GM12878 (cell line): ENCODE data around the gene IGHMBP2.

Source experiments
- ATF7 ChIP-seq: fragments of 450-650 bp; IDR thresholded peaks from 2 replicates; pipeline ENCODE4 v1.6.1; 2016; ENCODE audit warnings: low read depth, mild to moderate bottlenecking
- GABPA ChIP-seq: IDR thresholded peaks from 2 replicates; pipeline ENCODE4 v1.6.1; 2014; ENCODE audit warnings: antibody characterized with exemption, low read depth, mild to moderate bottlenecking, inconsistent platforms
- POLR2A ChIP-seq: IDR thresholded peaks from 2 replicates; pipeline ENCODE4 v1.6.1; 2011; ENCODE audit warnings: low read depth, mild to moderate bottlenecking, low read length
- POLR2AphosphoS5 ChIP-seq: IDR thresholded peaks from 2 replicates; pipeline ENCODE4 v1.6.1; 2011; ENCODE audit warnings: mild to moderate bottlenecking, low read length, inconsistent platforms
- RAD21 ChIP-seq: IDR thresholded peaks from 2 replicates; pipeline ENCODE4 v1.6.1; 2011; ENCODE audit warnings: mild to moderate bottlenecking, low read depth, low read length, moderate library complexity; ENCODE audit not compliant: insufficient read depth
- SMAD1 ChIP-seq: fragments of 450-650 bp; IDR thresholded peaks from 2 replicates; pipeline ENCODE4 v1.6.1; 2018; ENCODE audit warnings: mild to moderate bottlenecking, low read depth; ENCODE audit not compliant: partially characterized antibody
- SREBF2 ChIP-seq: IDR thresholded peaks from 2 replicates; pipeline ENCODE4 v1.6.1; 2012; ENCODE audit warnings: mild to moderate bottlenecking, low read length
- WRNIP1 ChIP-seq: IDR thresholded peaks from 2 replicates; pipeline ENCODE4 v1.6.1; 2011; ENCODE audit warnings: low read depth, low read length, improper control_type of control experiment, borderline replicate concordance
- ZNF274 ChIP-seq: IDR thresholded peaks from one replicate; pipeline ENCODE4 v1.8.0; 2011; ENCODE audit not compliant: insufficient read length, insufficient read depth
- TF ChIP-seq, protein P1 (sequence below): IDR thresholded peaks from 2 replicates; pipeline ENCODE4 v1.6.1; 2012; ENCODE audit warnings: mild to moderate bottlenecking, low read depth, low read length
- TF ChIP-seq, protein P2 (sequence below), 3 experiments: IDR thresholded peaks in 2 of 3; conservative IDR thresholded peaks in 1 of 3; 2 replicates each; pipeline ENCODE4 v1.5.1; 2011; ENCODE audit warnings: low read depth in 3 of 3, low read length in 3 of 3, mild to moderate bottlenecking in 3 of 3, control low read depth in 2 of 3, moderate library complexity in 2 of 3, inconsistent platforms in 1 of 3, mixed read lengths in 1 of 3; ENCODE audit not compliant: control insufficient read depth in 2 of 3, insufficient read depth in 1 of 3; ENCODE audit errors: extremely low read depth in 1 of 3
- TF ChIP-seq, protein P3 (sequence below): fragments of 450-650 bp; IDR thresholded peaks from 2 replicates; pipeline ENCODE4 v1.6.1; 2017; ENCODE audit warnings: mild to moderate bottlenecking

DNA sequence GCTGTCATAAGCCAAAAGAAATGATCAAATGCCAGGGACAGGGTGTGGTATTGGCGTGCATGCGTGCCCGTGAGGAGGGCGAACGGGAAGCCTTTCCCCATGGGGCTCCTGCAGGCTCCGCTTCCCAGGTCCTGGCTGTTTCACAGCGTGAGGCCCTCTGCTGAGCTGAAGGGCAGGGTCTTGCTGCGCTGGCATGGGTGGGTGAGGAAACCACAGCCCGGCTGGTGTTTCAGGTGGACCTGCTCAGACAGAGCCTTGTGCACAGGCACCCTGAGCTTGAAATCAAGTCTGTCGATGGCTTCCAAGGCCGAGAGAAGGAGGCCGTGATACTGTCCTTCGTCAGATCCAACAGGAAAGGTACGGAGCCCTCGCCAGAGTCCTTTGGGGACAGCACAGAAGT is 31.4 kb downstream of the IGHMBP2 start:
- no peak for TF ChIP-seq RAD21
- TF ChIP-seq, protein P1, sequence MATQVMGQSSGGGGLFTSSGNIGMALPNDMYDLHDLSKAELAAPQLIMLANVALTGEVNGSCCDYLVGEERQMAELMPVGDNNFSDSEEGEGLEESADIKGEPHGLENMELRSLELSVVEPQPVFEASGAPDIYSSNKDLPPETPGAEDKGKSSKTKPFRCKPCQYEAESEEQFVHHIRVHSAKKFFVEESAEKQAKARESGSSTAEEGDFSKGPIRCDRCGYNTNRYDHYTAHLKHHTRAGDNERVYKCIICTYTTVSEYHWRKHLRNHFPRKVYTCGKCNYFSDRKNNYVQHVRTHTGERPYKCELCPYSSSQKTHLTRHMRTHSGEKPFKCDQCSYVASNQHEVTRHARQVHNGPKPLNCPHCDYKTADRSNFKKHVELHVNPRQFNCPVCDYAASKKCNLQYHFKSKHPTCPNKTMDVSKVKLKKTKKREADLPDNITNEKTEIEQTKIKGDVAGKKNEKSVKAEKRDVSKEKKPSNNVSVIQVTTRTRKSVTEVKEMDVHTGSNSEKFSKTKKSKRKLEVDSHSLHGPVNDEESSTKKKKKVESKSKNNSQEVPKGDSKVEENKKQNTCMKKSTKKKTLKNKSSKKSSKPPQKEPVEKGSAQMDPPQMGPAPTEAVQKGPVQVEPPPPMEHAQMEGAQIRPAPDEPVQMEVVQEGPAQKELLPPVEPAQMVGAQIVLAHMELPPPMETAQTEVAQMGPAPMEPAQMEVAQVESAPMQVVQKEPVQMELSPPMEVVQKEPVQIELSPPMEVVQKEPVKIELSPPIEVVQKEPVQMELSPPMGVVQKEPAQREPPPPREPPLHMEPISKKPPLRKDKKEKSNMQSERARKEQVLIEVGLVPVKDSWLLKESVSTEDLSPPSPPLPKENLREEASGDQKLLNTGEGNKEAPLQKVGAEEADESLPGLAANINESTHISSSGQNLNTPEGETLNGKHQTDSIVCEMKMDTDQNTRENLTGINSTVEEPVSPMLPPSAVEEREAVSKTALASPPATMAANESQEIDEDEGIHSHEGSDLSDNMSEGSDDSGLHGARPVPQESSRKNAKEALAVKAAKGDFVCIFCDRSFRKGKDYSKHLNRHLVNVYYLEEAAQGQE, result no peak
- TF ChIP-seq, protein P2, sequence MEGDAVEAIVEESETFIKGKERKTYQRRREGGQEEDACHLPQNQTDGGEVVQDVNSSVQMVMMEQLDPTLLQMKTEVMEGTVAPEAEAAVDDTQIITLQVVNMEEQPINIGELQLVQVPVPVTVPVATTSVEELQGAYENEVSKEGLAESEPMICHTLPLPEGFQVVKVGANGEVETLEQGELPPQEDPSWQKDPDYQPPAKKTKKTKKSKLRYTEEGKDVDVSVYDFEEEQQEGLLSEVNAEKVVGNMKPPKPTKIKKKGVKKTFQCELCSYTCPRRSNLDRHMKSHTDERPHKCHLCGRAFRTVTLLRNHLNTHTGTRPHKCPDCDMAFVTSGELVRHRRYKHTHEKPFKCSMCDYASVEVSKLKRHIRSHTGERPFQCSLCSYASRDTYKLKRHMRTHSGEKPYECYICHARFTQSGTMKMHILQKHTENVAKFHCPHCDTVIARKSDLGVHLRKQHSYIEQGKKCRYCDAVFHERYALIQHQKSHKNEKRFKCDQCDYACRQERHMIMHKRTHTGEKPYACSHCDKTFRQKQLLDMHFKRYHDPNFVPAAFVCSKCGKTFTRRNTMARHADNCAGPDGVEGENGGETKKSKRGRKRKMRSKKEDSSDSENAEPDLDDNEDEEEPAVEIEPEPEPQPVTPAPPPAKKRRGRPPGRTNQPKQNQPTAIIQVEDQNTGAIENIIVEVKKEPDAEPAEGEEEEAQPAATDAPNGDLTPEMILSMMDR (IDR thresholded peaks at IDR 0.05 in 2 of 3, conservative IDR thresholded peaks at IDR 0.05 in 1 of 3; ENCODE audit: control insufficient read depth in 2 of 3, extremely low read depth in 1 of 3, insufficient read depth in 1 of 3, low read depth in 3 of 3, low read length in 3 of 3), result no peak
- no peak for TF ChIP-seq SMAD1
- TF ChIP-seq GABPA, result no peak
- TF ChIP-seq ZNF274, result no peak
- TF ChIP-seq ATF7, result no peak
- TF ChIP-seq POLR2A, result no peak
- no peak for TF ChIP-seq SREBF2
- TF ChIP-seq WRNIP1, result no peak
- no peak for TF ChIP-seq POLR2AphosphoS5
- TF ChIP-seq, protein P3, sequence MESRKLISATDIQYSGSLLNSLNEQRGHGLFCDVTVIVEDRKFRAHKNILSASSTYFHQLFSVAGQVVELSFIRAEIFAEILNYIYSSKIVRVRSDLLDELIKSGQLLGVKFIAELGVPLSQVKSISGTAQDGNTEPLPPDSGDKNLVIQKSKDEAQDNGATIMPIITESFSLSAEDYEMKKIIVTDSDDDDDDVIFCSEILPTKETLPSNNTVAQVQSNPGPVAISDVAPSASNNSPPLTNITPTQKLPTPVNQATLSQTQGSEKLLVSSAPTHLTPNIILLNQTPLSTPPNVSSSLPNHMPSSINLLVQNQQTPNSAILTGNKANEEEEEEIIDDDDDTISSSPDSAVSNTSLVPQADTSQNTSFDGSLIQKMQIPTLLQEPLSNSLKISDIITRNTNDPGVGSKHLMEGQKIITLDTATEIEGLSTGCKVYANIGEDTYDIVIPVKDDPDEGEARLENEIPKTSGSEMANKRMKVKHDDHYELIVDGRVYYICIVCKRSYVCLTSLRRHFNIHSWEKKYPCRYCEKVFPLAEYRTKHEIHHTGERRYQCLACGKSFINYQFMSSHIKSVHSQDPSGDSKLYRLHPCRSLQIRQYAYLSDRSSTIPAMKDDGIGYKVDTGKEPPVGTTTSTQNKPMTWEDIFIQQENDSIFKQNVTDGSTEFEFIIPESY, result no peak
